Measurements from ENCODE around the gene GTPBP10. TPM values are rescaled to one million over a fixed set of nuclear protein-coding genes. Genes with fewer than 3 reads are reported as not detected.
A peak's percentile ranks its signal among the peaks of the same experiment; 100 is the strongest.

Gene GTPBP10
- total and polyA plus RNA-seq, 2 of the 13 experiments (the other 11 are each of a cell fraction or from before 2014, with no cell fraction given): 13.3 to 38.7 TPM

- intact Hi-C loops (cut with micrococcal nuclease; ENCODE audit: unreplicated experiment) (loop anchor here (10.0 kb wide), 1 partner anchor 140 kb away; no protein-coding TSS in a partner anchor), in situ Hi-C loops (cut with HindIII; ENCODE audit: extremely low pct_ligation_motif_present, low pct_unique_long_range_greater_than_20kb) (loop anchor here (5.0 kb wide), 1 partner anchor 57 kb away; the partner anchor contains the start of gene GTPBP10)
- TF ChIP-seq CEBPG (CRISPR knock-in tag; IDR thresholded peaks at IDR 0.05) (no peak), FOSL2 (CRISPR knock-in tag; IDR thresholded peaks at IDR 0.05) (peak; percentile 33; the same call in 1 of the 2 replicates), ZBTB33 (CRISPR knock-in tag; IDR thresholded peaks at IDR 0.05) (0 out of 2 replicates have a peak, but pooled peaks have one; percentile 15), IRF9 (CRISPR knock-in tag; IDR thresholded peaks at IDR 0.05; ENCODE audit: borderline replicate concordance) (no peak), THYN1 (CRISPR knock-in tag; IDR thresholded peaks at IDR 0.05; ENCODE audit: borderline replicate concordance, low read depth) (no peak), BATF2 (CRISPR knock-in tag; IDR thresholded peaks at IDR 0.05) (no peak), MED13 (CRISPR knock-in tag; IDR thresholded peaks at IDR 0.05) (no peak), ZNF34 (CRISPR knock-in tag; IDR thresholded peaks at IDR 0.05; ENCODE audit: borderline replicate concordance) (no peak), LCORL (IDR thresholded peaks at IDR 0.05) (no peak), LCORL (CRISPR knock-in tag; IDR thresholded peaks at IDR 0.05) (no peak), SP140L (CRISPR knock-in tag; IDR thresholded peaks at IDR 0.05; ENCODE audit: borderline replicate concordance) (no peak), ZC3H13 (CRISPR knock-in tag; IDR thresholded peaks at IDR 0.05) (no peak), CBX1 (IDR thresholded peaks at IDR 0.05; ENCODE audit: low read depth) (no peak), ZNF207 (IDR thresholded peaks at IDR 0.05; ENCODE audit: borderline replicate concordance) (no peak)
- peaks cover 37% of the 10 kb centered on the region for H3K79me2 ChIP-seq (ENCODE audit: insufficient read depth, low read length)
- no peak for ATAC-seq
- peaks cover 56% of the 10 kb centered on the region for H3K4me1 ChIP-seq (ENCODE audit: insufficient read depth, low read length)
- no peak for FAIRE-seq
- peaks cover 4 to 6% of the 10 kb centered on the region in 2 experiments; a peak in 2 of 5 replicates for H3K36me3 ChIP-seq (replicated peaks in 1 of 2; ENCODE audit: control insufficient read depth in 1 of 2, insufficient read depth in 2 of 2, low read length in 2 of 2)
- H3K4me2 ChIP-seq (ENCODE audit: low read depth, low read length): peak overlapping the region; percentile 77
- ChIA-PET POLR2A (no interaction called here), CTCF (ENCODE audit: low intra/inter-chr PET ratio, low total read pairs) (no interaction called here)
- H3K4me3 ChIP-seq (replicated peaks in 1 of 3; ENCODE audit: insufficient read depth in 1 of 3, low read depth in 2 of 3, low read length in 3 of 3): peak overlapping the region in 2 of 3 experiments; percentile 68 to 78; a peak in 2 of 6 replicates
- peak overlapping the region; percentile 86 for H3K27ac ChIP-seq (ENCODE audit: extremely low read length, insufficient read depth, low read length)
- H3K9ac ChIP-seq (ENCODE audit: insufficient read depth, low read depth, low read length): no peak overlapping the region
- no peak for DNase-seq (ENCODE audit: low spot score)
- H4K20me1 ChIP-seq (ENCODE audit: insufficient read depth, low read length): no peaks in the 10 kb centered on the region
- no peaks in the 10 kb centered on the region for H3K9me3 ChIP-seq (ENCODE audit: low read length)
- H2AFZ ChIP-seq (ENCODE audit: low read length): no peak overlapping the region
- H3K27me3 ChIP-seq (ENCODE audit: control insufficient read depth in 1 of 2, insufficient read depth in 2 of 2, low read length in 2 of 2): no peaks in the 10 kb centered on the region; a peak in 1 of 5 replicates
- 95% methylated on average over 4 of the region's 4 CpGs for WGBS (ENCODE audit: low lambda C conversion rate)
- BruUV-seq (replicated peaks): no TSS peak
These were observed 58.3 kb downstream of the GTPBP10 start for GRCh38 chr7:90404777-90405176.
